GM19099 (cell line): Measurements from ENCODE around the gene PURB.

Experiments
- POLR2A ChIP-seq: IDR thresholded peaks from 3 replicates; pipeline ENCODE4 v1.6.1; 2011; ENCODE audit warnings: low read depth; ENCODE audit not compliant: insufficient read length; ENCODE audit errors: extremely low read depth

The PURB gene

DNA sequence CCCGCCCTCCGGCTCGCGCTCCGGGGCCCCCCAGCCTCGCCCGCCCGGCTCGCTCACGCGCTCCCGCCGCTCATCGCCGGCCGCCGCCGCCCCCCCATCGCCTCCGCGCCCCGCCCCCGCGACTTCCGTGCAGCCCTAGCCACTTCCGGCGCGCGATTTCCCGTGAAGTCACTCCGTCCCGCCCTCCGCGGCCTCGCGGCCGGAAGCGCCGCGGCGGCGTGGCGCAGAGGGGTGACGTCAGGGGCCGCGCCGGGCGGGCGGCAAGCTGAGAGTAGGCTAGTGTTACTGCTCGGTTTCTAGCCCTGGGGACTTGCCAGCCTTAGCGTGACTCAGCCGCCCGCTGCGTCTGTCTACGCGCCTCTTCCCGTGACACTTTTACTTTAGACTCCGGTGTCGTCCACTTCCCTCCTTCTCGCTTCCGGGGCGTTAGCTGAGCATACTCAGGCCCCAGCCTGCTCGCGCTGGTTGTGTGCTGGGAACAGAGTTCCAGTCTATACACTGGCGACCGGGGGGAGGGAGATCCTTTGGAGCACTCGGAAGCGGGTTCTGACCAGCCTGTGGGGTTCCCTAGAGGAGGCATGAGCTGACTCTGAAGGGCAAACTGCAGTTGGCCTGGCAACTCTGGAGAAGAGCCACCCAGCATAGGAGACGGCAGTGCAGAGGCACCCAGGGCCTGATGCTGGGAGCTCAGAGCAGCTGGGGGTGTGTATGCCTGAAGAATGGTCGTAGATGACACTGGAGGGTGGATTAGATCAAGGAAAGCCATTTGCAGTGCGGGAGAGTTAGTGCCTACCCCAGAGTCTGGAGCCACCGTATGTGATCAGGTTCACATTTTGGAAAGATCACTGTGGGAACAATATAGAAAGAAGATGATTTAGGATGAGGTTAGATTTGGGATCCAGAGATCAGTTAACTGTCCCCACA, at the start of gene PURB:
Gene PURB, minus strand, starts transcription at position 137 of the 924 bp plus-strand sequence. CDS start 182 bp downstream, outside the sequence.
- TF ChIP-seq POLR2A, result peak; percentile 89

DNA sequence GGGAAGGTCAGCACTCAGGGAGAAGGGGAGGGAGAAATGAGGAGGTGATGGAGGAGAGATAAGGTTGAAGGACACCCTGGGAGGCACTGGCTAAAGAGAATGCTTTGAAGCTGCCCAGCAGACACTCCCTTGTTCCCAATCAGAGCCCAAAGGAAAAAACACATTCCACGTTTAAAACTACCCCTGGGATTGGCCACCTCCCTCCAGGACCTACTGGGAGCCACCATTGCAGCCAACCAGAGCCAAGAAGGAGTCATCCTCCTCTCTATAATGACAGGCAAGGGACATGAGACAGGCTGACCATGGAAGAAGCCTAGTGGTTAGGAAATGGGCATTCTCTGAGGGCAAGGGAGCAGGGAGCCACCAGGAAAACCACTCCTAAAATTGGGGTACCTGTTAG, 49.7 kb upstream of the PURB start:
- TF ChIP-seq POLR2A, result no peak

DNA sequence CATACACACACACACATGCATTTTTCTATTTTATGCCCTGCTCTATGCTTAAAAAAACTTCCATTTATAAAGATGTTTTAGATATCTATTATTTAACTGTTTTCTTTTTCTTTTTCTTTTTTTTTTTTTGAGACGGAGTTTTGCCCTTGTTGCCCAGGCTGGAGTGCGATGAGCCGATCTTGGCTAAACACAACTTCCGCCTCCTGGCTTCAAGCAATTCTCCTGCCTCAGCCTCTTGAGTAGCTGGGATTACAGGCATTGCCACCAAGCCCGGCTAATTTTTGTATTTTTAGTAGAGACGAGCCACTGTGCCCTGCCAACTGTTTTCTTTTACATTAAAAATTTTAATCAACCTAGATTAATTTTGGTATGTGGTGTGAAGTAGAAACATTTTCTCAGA, 45.6 kb upstream of the PURB start:
- TF ChIP-seq POLR2A, result no peak

DNA sequence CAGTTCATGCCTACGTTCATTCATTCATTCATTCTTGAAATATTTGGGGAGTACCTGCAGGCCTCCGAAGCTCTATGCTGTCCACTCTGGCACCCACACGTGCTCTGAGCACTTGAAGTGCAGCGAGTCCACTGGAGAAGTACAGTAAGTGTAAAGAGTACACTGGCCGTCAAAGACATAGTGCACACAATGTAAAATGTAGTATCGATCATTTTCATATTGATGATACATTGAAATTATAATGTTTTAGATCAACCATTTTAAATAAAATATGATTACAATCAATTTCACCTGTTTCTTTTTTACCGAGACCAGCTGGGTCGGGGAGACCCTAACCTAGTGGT, 37.0 kb upstream of the PURB start:
- TF ChIP-seq POLR2A, result no peak

DNA sequence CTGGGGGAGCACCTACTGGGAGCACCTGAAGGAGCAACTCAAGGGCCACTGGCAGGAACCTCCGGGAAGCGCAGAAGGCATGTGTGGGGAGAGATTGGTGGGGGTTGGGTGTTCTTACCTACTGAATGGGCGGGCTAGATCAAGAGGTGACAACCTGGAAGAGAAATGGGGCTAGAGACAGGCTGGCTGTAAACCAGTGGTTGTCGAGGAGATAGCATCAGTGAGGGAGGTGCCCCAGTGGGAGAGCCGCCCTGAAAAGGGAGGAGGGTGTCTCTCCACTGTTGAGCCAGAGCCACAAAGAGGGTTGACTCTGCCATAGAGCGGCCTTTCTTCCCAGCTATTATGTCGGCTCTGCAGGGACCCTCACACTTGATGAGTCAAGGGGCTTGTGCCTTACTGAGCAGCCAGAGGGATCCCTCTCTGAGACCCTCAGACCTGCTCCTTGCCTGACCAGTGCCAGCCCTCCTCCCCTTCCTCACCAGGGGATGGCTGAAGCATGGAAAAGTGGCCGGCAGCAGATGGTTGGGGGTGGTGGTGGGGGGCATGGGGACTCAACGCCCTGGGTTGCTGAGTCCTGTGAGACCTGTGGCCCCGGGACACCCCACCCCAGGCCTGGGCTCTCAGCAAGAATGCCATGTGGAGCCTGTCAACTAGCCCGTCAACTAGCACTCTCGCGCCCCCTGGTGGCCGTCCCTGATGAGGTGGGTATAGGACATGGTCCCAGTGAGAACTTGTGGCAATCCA, 36.4 kb upstream of the PURB start:
- TF ChIP-seq POLR2A, result no peak

DNA sequence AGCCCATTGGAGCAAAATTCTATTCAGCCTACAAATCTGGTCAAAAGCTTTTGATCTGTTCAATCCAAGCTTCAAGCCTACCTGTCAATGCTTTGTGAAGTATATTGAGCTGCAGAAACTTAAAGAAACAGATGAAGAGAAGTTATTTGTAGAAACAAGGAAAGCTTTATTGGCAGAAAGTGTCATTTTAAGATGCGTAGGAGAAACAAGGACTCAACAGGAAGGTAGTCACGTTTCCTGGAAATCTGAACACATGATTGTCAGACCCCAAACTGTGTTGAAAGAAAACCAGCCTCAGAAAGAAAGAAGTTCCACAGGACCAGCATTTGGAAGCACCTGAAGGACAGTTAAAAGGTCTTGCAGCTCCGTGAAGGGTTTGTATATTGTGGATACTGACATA, 34.8 kb upstream of the PURB start:
- no peak for TF ChIP-seq POLR2A

DNA sequence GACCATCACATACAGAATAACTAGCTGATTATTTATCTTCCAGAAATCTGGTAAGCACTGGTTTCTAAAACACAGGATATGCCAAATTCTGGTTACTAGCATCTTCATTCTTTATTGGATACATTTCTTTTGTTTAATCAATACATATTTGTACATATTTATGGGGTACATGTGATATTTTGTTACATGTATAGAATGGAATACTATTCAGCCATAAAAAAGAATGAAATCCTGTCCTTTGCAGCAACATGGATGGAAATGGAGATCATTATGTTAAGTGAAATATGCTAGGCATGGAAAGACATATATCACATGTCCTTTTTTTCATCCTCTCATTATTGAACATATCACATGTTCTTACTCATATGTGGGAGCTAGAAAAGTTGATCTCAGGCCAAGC, 32.7 kb upstream of the PURB start:
- TF ChIP-seq POLR2A, result no peak

DNA sequence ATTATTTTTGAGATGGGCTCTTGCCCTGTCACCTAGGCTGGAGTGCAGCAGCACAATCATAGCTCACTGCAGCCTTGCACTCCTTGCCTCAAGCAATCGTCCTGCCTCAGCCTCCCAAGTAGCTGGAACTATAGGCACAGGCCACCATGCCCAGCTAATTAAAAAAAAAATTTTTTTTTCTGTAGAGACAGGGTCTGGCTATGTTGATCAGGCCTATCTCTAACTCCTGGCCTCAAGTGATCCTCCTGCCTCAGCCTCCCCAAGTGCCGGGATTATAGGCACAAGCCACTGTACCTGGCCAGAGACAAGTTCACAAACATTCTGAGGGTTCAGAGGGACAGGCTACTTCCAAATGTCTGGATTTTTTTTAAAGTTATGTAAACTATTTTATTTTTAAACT, 32.1 kb upstream of the PURB start:
- TF ChIP-seq POLR2A, result no peak

DNA sequence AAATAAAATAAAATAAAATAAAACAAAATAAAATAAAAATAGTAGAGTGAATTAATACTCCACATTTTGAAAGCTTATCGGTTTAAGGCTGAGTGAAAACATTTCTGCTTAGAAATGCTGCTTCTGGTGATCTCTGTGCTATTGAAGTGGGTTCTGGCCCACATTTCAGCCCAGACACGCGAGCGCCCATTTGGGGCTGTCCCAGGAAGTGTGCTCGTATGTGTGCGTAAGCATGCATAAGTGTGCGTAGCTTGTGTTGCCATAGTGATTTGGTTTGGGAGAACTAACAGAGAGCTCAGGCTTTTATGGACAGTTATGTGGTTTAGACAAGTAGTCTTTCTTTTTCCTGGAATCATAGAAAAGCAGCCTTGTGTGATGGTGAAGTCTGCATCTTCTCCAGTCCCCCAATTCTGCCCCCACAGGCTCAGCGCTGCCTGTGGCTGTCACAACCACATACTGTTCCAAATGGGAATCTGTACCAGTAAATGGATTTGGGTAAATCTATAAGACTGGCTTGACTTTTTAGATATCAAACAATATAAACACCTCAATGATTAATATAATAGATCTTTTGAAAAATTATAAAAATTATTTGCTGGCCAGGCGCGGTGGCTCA, 29.8 kb upstream of the PURB start:
- TF ChIP-seq POLR2A, result peak; percentile 18

DNA sequence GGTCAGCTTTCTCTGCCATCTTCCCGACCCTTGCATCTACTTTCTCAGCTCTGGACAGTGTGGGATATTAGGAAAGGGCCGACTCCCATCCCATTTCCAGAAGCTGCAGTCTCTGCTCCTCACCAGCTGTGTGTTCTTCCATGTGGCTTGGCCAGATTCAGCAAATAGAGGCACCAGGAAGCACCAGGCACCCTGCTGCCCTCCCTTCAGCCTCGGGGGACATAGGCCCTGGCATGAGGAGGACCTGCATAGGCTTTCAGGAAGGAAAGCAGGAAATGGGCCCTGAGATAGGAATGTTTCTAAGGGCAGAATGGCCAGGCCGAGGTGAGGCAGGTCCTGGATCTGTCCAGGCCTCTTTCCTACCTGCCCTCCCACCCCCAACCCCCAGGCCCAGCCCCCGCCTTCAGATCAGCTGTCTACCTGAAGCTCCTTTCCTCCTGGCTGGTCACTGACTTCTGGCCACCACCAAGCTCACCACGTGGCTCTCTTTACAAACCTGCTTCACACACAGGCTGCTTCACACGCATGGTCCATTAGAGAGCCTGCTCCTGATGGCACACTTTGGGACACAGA, 27.5 kb upstream of the PURB start:
- no peak for TF ChIP-seq POLR2A

DNA sequence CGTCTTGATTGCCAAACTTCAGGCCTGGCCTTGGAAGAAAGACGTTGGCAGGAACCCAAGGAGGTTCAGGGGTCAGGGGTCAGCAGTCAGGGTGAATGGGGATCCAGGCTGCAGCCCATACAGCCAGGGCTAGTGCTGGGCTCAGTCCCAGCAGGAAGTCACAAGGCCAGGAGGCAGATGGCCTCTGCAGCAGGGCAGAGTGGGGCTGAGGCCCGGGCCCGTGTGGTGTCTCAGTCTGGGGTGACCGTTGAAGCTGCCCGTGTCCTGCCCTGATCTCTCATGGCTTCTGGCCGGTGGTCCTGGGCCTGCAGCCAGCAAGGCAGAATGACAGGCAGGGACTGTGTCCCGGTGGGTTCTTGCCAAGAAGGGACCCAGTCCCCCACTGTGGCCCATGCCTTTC, 26.6 kb upstream of the PURB start:
- TF ChIP-seq POLR2A, result no peak

DNA sequence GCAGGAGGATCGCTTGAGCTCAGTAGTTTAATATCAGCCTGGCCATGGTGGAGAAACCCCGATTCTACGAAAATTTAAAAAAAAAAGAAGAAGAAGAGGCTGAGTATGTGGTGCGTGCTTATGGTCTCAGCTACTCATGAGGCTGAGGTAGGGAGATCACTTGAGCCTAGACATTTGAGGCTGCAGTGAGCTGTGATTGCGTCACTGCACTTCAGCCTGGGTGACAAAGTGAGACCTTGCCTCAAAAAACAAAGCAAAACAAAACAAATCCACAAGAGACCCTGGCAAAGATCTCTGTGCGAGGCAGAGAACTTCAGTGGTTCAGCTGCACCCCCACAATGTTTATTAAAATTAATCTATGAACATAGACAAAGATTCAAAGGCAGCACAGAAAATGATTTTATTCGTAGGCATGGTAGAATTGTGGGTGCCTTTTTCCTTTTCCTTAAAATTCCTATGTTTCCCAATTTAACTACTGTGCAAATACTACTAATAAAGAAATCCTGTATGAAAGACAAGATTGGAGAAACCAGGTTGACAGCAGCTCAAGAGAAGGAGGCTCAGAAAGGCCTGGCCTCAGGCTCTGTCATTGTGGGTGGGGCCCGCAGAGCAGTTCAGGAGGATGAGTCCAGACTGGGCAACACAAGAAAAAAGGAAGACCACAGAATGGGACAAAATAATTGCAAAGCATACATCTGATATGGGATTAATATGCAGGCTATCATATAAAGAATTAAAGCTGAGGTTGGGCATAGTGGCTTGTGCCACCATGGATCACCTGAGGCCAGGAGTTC, 24.5 kb upstream of the PURB start:
- no peak for TF ChIP-seq POLR2A

DNA sequence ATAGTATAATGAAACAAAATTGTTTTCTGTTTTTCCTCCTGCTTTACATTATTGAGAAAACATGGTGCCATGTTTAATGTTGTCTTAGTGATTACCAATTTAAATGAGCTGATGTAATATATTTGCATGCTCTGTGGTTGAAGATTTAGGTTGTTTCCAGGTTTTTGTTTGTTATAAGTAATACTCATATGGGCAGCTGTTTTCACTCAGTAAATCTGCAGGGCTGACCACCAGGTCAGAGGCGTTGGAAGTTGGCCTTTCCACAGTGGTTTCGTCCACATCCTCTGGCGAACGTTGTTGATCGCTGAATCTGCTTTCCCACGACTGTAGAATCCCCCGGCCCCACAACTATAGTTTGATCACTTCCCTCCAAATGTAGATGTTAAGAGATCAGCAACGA, 21.6 kb upstream of the PURB start:
- no peak for TF ChIP-seq POLR2A

DNA sequence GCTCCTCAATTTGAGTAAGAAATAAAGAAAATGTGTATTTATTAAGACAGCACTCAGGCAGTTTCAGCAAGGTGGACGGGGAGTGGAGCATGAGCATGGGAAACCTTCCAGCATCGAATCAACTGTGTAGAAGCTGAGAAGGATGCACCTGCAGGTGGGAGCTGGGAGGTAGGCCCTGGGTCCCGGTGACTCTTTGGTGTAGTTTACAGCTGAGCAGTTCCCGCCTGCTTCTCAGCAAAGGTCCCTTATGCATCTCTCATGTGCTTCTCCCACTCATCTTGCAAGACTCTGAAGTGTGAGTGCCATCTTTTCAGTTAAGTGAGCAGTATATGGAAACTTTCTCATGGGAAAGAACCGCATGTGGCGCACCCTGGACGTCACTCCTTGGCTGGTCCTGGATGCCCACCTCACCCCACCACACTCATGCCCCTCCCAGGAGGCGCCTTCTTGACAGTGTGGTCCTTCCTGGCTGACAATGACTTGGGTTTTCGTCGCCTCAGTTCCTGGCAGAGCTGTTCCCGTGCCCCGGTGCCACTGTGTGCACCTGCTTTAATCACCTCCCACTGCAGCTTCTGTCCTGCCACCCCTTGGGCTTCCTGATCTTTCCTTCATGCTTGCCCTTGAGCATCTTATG, 19.8 kb upstream of the PURB start:
- TF ChIP-seq POLR2A, result no peak
